Right ventricle myocardium inferior (tissue), 1 donor: ENCODE measurements around the gene NFS1. TPM values are rescaled to one million over a fixed set of nuclear protein-coding genes. Genes with fewer than 3 reads are reported as not detected.

Source experiments
- ATAC-seq: fragments of 200-7000 bp; cut with Tn5 transposase; one replicate; pipeline ENCODE4 v1.9.1; 2020; ENCODE audit warnings: mild to moderate bottlenecking, moderate library complexity
- DNase-seq: peaks from one replicate; pipeline ENCODE4 v3.0.0; 2021; ENCODE audit errors: missing footprints
- intact Hi-C: fragments of 100-400 bp; cut with DNase I; formaldehyde crosslinking; loops from one replicate; pipeline ENCODE4 v1.11.0; 2022
- total RNA-seq: library from RNA; stranded (reverse); fragmentation: NEBNext Ultra II Directional; extraction: Animal tissue kit (Norgen Biotek cat#: 25700); gene quantifications from one replicate; pipeline ENCODE4 v1.2.1, GENCODE V29; 2021
- donor health status: DM: no; HTN: yes; CAD: no; lungs with severe emphysema.

Gene NFS1
- total RNA-seq, 1 donor from 2014 or later = 54.3 TPM

- intact Hi-C loops = no loop called here
- no peak for ATAC-seq
- DNase-seq = no peak
Measured at GRCh38 chr20:35627121-35627520, 72.0 kb downstream of the NFS1 start.

GRCh38 chr20:35626386-35627001, 72.7 kb downstream of the NFS1 start:
- intact Hi-C loops = no loop called here
- DNase-seq (no peak), ATAC-seq (no peak)

GRCh38 chr20:35625584-35626385, 73.4 kb downstream of the NFS1 start:
- ATAC-seq (no peak), DNase-seq (no peak)
- intact Hi-C loops = no loop called here

GRCh38 chr20:35621560-35621946, 77.6 kb downstream of the NFS1 start:
- ATAC-seq (no peak), DNase-seq (no peak)
- intact Hi-C loops = no loop called here

GRCh38 chr20:35620818-35621559, 78.2 kb downstream of the NFS1 start:
- ATAC-seq (no peak), DNase-seq (no peak)
- intact Hi-C loops = no loop called here

- DNase-seq (peak; percentile 85), ATAC-seq (peak; percentile 41)
- intact Hi-C loops = loop anchor here (10.0 kb wide), 1 partner anchor 265 kb away; no protein-coding TSS in a partner anchor
Measured at GRCh38 chr20:35619196-35620095, 79.7 kb downstream of the NFS1 start.

DNA sequence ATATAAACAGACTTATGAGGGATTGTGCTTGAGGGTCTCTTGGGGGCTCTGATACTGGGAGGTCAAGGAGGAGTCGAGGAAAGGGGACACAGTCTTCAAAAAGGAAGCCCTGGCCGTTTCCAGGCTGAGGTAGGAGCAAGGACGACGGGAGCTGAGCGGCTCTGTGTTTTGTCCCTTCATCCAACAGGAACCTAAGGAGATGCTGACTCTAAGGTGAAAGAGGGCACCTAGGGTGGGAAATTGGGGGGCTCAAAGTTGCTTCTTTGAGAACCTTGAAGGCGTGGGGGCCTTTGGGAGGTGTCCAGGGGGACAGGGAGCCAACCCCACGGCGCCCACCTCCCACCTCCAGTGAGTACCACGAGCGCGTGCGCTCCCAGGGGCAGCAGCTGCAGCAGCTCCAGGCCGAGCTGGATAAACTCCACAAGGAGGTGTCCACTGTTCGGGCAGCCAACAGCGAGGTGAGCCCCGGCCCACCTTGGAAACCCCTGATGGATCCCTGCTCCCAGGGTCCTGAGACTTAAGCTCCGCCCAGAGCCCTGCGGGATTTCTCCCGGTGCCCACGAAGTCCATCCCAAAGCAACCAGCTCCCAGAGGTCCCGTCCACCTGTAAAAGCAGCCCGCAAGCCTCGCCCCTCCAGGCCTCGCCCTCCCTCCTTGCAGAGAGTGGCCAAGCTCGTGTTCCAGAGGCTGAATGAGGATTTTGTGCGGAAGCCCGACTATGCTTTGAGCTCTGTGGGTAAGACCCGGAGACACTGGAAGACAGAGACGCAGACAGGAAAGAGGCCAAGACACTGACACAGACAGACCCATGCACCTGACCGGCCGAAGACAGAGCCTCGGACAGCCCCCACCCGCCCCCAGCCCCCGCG, 80.7 kb downstream of the NFS1 start:
- ATAC-seq (no peak), DNase-seq (no peak)
- intact Hi-C loops = loop anchor here (10.0 kb wide), 1 partner anchor 266 kb away; no protein-coding TSS in a partner anchor

Other genes with a start within 250 kb of the NFS1 start
- gene CEP250, start 243.8 kb downstream of the NFS1 start, total RNA-seq = 15.9 TPM
- not detected for gene C20orf173, start 169.7 kb downstream of the NFS1 start, total RNA-seq
- gene ERGIC3, start 157.3 kb downstream of the NFS1 start, total RNA-seq = 94.8 TPM
- gene SPAG4, start 83.5 kb downstream of the NFS1 start, total RNA-seq = 1.6 TPM
- gene CPNE1, start 34.5 kb downstream of the NFS1 start, total RNA-seq = 49.6 TPM
- gene RBM12, start 34.5 kb downstream of the NFS1 start, total RNA-seq = 41.4 TPM
- 190 TPM for gene ROMO1, start 53 bp upstream of the NFS1 start, total RNA-seq
- 133 TPM for gene RBM39, start 42.9 kb upstream of the NFS1 start, total RNA-seq
- gene PHF20, start 72.7 kb upstream of the NFS1 start, total RNA-seq = 36.7 TPM